OCI-LY1 (cell line): ENCODE results near the gene GALNT18.

ENCODE experiments used
- EZH2 ChIP-seq: fragments of 200-600 bp; sonication (generic), shearing (Covaris generic); IDR thresholded peaks from 2 replicates; pipeline ENCODE4 v1.8.0; 2017; ENCODE audit warnings: borderline replicate concordance, mixed run types, mild to moderate bottlenecking, antibody characterized with exemption, low read length, moderate library complexity, mixed read lengths
- TF ChIP-seq, protein P1 (sequence below): fragments of 200-600 bp; sonication (generic), shearing (Covaris generic); IDR thresholded peaks from 2 replicates; pipeline ENCODE4 v1.5.1; 2017; ENCODE audit warnings: mild to moderate bottlenecking, antibody characterized with exemption, low read length, moderate library complexity, mixed read lengths

DNA sequence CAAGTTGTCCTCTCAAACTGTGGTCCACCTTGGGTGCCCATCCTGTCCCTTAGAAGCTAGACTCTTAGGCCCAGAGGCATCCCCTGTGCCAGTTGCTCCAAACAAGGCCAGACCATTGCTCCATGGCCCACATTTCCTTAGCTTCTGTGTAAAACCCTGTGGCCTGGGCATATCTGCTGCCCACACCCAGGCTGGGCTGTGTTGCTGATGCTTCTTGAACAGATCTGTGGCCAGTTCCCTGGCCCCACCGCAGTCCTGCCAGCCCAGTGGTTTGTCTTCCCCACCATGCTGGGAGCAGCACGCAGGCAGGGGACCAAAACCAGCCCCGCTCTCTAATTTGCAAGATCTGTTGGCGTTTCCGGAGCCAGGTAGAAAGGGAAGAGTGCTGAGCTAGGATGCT, 341.0 kb downstream of the GALNT18 start:
- TF ChIP-seq, protein P1, sequence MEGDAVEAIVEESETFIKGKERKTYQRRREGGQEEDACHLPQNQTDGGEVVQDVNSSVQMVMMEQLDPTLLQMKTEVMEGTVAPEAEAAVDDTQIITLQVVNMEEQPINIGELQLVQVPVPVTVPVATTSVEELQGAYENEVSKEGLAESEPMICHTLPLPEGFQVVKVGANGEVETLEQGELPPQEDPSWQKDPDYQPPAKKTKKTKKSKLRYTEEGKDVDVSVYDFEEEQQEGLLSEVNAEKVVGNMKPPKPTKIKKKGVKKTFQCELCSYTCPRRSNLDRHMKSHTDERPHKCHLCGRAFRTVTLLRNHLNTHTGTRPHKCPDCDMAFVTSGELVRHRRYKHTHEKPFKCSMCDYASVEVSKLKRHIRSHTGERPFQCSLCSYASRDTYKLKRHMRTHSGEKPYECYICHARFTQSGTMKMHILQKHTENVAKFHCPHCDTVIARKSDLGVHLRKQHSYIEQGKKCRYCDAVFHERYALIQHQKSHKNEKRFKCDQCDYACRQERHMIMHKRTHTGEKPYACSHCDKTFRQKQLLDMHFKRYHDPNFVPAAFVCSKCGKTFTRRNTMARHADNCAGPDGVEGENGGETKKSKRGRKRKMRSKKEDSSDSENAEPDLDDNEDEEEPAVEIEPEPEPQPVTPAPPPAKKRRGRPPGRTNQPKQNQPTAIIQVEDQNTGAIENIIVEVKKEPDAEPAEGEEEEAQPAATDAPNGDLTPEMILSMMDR, result no peak
- no peak for TF ChIP-seq EZH2
